C4-2B (cell line): Measurements from ENCODE around the gene CKB.

Experiments used
- H3K27ac ChIP-seq: fragments of 450-650 bp; 2 replicates; pipeline ENCODE4 v1.5.1; 2017
- CTCF ChIP-seq: fragments of 450-650 bp; conservative IDR thresholded peaks from 2 replicates; pipeline ENCODE4 v1.5.1; 2017; ENCODE audit warnings: mild to moderate bottlenecking
- ZFX ChIP-seq: fragments of 450-650 bp; IDR thresholded peaks from 2 replicates; pipeline ENCODE4 v1.6.1; 2017

The CKB gene

DNA sequence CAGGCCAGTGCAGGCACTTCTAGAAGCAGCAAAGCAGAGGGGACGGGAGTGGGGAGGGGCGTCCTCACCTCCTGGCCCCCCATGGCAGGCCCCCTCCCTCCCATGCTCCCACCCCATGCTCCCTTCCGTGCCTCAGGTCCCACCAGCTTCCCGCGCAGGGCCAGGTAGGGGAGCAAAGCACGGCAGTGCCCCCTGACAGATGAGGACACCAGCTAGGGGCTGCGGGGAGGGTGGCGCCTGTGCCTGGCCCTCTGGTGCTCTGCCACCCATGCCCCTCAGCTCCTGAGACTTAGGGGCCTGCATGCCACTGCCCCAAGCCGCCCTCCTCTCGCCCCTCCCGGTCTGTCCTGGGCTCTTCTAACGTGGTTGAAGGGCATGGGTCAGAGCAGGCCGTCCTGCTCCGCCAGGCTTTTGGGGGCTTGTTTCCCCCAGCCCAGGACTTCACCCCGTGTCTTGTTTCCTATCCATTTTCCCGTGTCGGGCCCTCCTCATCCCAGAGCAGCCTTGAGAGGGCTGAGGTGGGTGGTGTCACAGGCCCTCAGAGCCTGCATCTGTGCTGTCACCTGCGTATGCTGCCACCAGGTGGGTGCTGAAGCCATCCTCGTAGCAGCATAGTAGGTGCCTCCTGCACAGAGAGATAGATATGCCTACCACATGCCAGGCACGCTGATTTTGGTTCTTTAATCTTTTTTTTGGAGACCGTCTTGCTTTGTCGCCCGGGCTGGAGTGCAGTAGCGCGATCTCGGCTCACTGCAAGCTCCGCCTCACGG, 16.6 kb upstream of the CKB start:
- TF ChIP-seq CTCF (no peak), ZFX (no peak)

GRCh38 chr14:103538291-103539055, 15.8 kb upstream of the CKB start:
- no peak for TF ChIP-seq ZFX
- TF ChIP-seq CTCF = no peak
- H3K27ac ChIP-seq = no peak overlapping the region

More for the DNA sequence above, 16.6 kb upstream of the CKB start:
- no peak overlapping the region for H3K27ac ChIP-seq

DNA sequence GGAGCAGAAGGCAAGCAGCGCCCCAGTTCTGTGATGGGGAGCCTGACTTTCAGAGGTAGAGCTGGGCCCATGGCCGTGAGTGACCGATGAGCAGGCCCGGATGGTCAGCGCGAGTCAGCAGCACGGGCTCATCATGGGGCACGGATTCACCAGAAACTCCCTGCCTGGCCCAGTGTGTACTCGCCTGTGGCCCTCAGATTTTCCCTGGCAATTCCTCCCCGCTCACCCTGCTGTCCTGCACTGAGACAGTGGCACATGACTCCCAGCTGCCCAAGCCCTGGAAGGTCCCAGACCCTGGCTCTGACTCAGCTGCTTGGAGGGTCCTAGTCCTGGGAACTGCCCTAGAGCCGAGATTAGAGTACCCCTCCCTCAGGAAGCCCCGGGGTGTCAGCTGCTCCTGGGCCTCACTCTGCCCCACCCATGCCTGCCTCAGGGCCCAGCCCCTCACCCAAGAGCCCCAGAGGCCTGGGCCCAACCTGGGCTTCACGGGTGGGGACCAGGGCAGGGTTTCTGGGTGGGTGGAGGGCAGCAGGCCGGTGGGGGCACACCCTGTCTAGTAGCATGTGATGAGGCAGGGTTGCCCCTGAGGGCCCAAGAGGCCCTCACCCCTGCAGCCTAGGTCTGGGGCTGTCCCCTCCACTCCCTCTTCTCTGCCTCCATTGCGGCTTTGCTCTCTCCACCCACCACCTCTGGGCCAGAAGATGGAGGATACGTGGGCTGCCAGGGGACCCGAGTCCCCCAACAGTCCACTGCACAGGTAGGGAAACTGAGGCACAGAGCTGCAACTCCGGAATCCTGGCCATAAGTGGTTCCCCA, 14.8 kb upstream of the CKB start:
- no peak overlapping the region for H3K27ac ChIP-seq
- TF ChIP-seq CTCF = no peak
- no peak for TF ChIP-seq ZFX

DNA sequence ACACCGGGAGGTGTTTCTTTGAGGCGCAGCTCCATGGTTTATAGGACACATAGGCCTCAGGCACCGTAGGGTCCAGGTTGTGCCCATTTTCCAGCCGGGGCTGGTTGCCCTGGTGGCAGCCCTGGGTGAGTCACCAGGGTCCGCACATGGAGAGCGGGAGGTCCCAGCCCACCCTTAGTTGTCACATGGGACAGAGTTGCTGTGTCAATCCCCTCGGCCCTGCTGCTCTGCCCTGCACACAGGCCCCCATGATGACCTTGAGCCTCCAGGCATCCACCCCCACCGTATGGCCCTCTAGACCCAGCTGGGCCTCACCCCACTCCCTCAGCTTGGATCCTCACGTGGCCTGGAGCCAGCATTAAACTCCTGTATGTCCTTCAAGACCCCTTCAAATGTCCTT, 14.1 kb upstream of the CKB start:
- TF ChIP-seq ZFX = no peak
- no peak for TF ChIP-seq CTCF
- no peak overlapping the region for H3K27ac ChIP-seq

GRCh38 chr14:103535891-103536565, 13.4 kb upstream of the CKB start:
- no peak for TF ChIP-seq CTCF
- no peak for TF ChIP-seq ZFX
- H3K27ac ChIP-seq = no peak overlapping the region

DNA sequence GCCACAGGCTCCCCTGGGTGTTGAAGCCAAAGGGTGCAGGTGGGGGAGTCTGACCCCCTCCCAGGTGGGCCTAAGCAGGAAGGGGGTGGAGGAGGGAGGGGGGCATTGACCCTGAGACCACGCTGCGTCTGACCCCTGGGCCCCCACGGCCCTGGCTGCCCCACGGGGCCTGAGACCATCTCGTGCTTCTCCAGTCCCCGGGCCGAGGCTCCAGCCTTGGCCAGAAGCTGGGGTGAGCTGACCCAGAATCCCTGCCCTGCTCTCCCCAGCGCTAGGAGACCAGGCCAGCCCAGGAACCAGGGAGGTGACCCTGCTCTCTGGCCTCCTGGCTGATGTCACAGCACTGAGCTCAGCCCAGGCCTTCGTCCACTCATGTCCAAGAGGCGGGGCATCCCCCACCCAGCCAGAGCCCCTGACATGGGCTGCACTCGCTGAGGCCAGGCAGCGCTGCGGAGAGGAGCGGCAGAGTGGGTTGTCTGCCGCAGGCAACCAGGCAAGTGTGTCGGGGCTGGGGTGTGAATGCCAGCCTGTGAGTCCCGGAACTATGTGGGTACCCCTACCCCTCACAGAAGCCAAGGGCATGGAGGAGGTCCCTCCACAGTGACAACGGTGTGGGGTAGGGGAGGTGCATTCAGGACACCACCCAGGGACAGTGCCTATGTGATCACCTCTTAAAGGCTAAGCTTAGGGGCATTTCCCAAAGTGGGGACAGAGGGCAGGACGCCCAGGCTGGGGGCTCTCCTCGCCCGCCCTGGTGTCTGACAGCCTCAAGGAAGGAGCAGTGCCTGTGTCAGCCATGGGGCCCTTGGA, 12.7 kb upstream of the CKB start:
- no peak overlapping the region for H3K27ac ChIP-seq
- no peak for TF ChIP-seq CTCF
- no peak for TF ChIP-seq ZFX
